HT1080 (cell line): ENCODE measurements around the gene ANKK1. TPM values are rescaled to one million over a fixed set of nuclear protein-coding genes. Genes with fewer than 3 reads are reported as not detected.

Source experiments
- small RNA-seq: library from RNA; depleted of rRNA; stranded (forward); fragments of <200 nt; gene quantifications from one replicate; pipeline ENCODE3, GENCODE V24; 2014
- total RNA-seq: library from RNA; depleted of rRNA; stranded (reverse); fragments of >200 nt; shearing (Covaris generic); gene quantifications from 2 replicates; pipeline ENCODE4 v1.2.3, GENCODE V29; 2014; rRNA removed

The ANKK1 gene
- total RNA-seq, 1 experiment from 2014 or later, result not detected

Small RNA genes lying within 50 kb of the gene (small RNA-seq; reads per million reads assigned to genes)
- gene MIR4301, result not detected

Other genes with a start within 250 kb of the ANKK1 start
- 11.4 and 14.5 TPM in 2 replicates for gene TTC12, start 73.2 kb upstream of the ANKK1 start, total RNA-seq
- gene DRD2, start 87.6 kb downstream of the ANKK1 start, total RNA-seq, result 0.37 and 1.6 TPM in 2 replicates